Caco-2 (cell line): ENCODE results near the gene DNAJC4. TPM values are rescaled to one million over a fixed set of nuclear protein-coding genes. Genes with fewer than 3 reads are reported as not detected.

Experiments
- BruUV-seq: library from RNA; stranded (reverse); fragments of 400-500 nt; replicated peaks from 2 replicates; lab custom pipeline; 2021; lab: Mats Ljungman, UMichigan
- CTCF ChIA-PET: fragments of 300-600 bp; sonication (Branson Sonifier 250); formaldehyde crosslinking; loops from one replicate; lab custom pipeline; 2022; ENCODE audit warnings: antibody characterized with exemption; lab: Charles Lee
- POLR2A ChIA-PET: fragments of 300-600 bp; sonication (Branson Sonifier 250); formaldehyde crosslinking; loops from one replicate; lab custom pipeline; 2022; ENCODE audit warnings: antibody characterized with exemption; lab: Charles Lee
- DNase-seq, 2 experiments: peaks; one replicate each; pipeline versions ENCODE4 v3.0.0 to v3.0.0-alpha.2; 2020 to 2022
- H3K27me3 ChIP-seq: replicated peaks from 2 replicates; pipeline ENCODE4 v1.6.0; 2011; ENCODE audit warnings: low read length; ENCODE audit not compliant: control insufficient read depth, insufficient read depth
- H3K36me3 ChIP-seq: 2 replicates; pipeline ENCODE4 v1.5.1; 2011; ENCODE audit warnings: low read length; ENCODE audit not compliant: control insufficient read depth, insufficient read depth
- H3K4me1 ChIP-seq: fragments of 250-450 bp; sonication (Bioruptor Pico); 2 replicates; pipeline ENCODE4 v1.5.1; 2020; ENCODE audit warnings: mild to moderate bottlenecking
- H3K4me3 ChIP-seq: 2 replicates; pipeline ENCODE4 v1.5.1; 2011; ENCODE audit warnings: low read depth, mild to moderate bottlenecking, control low read depth, low read length
- H3K9me3 ChIP-seq: fragments of 250-450 bp; sonication (Bioruptor Pico); 2 replicates; pipeline ENCODE4 v1.5.1; 2020; ENCODE audit warnings: mild to moderate bottlenecking, moderate library complexity
- H3K27ac Mint-ChIP-seq: one replicate; pipeline ENCODE4 v1.8.0; 2022; ENCODE audit warnings: mixed read lengths; ENCODE audit not compliant: unreplicated experiment
- H3K27me3 Mint-ChIP-seq: one replicate; pipeline ENCODE4 v1.8.0; 2022; ENCODE audit warnings: mixed read lengths; ENCODE audit not compliant: insufficient read depth, unreplicated experiment
- H3K36me3 Mint-ChIP-seq: one replicate; pipeline ENCODE4 v1.8.0; 2022; ENCODE audit warnings: mild to moderate bottlenecking, mixed read lengths; ENCODE audit not compliant: insufficient read depth, unreplicated experiment
- H3K4me1 Mint-ChIP-seq: one replicate; pipeline ENCODE4 v1.8.0; 2022; ENCODE audit warnings: low read depth, mixed read lengths; ENCODE audit not compliant: unreplicated experiment
- H3K4me3 Mint-ChIP-seq: one replicate; pipeline ENCODE4 v1.8.0; 2022; ENCODE audit warnings: mild to moderate bottlenecking, moderate library complexity, mixed read lengths; ENCODE audit not compliant: unreplicated experiment
- H3K9me3 Mint-ChIP-seq: one replicate; pipeline ENCODE4 v1.8.0; 2022; ENCODE audit warnings: mixed read lengths; ENCODE audit not compliant: unreplicated experiment
- CTCF ChIP-seq, 2 experiments: fragments of 200-600 bp in 1 of 2; IDR thresholded peaks; 1 replicate in 1 of 2; 2 replicates in 1 of 2; pipeline versions ENCODE4 v1.5.1 to v1.8.0; 2011 to 2022; ENCODE audit warnings: antibody characterized with exemption in 1 of 2, control low read depth in 1 of 2, inconsistent platforms in 1 of 2, low read depth in 1 of 2, low read length in 1 of 2, mild to moderate bottlenecking in 1 of 2, moderate library complexity in 1 of 2; ENCODE audit not compliant: insufficient read depth in 1 of 2, severe bottlenecking in 1 of 2, unreplicated experiment in 1 of 2
- intact Hi-C: fragments of 100-400 bp; cut with micrococcal nuclease; formaldehyde crosslinking; loops from one replicate; pipeline ENCODE4 v1.10.0; 2022; ENCODE audit not compliant: unreplicated experiment
- total RNA-seq: library from RNA; stranded (reverse); gene quantifications from 2 replicates; pipeline ENCODE4 v1.2.3, GENCODE V29; 2022

DNAJC4 gene
- total RNA-seq, 1 experiment from 2014 or later: 22.9 TPM

GRCh38 chr11:64254326-64254725, 24.0 kb downstream of the DNAJC4 start:
- peaks cover 30% of the 10 kb centered on the region for H3K36me3 Mint-ChIP-seq
- no peak for DNase-seq
- peaks cover 4% of the 10 kb centered on the region for H3K4me1 Mint-ChIP-seq
- H3K4me3 Mint-ChIP-seq: no peak overlapping the region
- POLR2A ChIA-PET: no interaction called here
- no peaks in the 10 kb centered on the region for H3K9me3 Mint-ChIP-seq
- Histone ChIP-seq H3K9me3 (no peaks in the 10 kb centered on the region), H3K4me3 (no peak overlapping the region), H3K27me3 (no peaks in the 10 kb centered on the region), H3K4me1 (peaks cover 14% of the 10 kb centered on the region), H3K36me3 (peaks cover 4% of the 10 kb centered on the region)
- intact Hi-C loops: no loop called here
- CTCF ChIA-PET: no interaction called here
- no peak overlapping the region for H3K27ac Mint-ChIP-seq
- TF ChIP-seq CTCF (IDR thresholded peaks at IDR 0.05; ENCODE audit: insufficient read depth in 1 of 2, low read depth in 1 of 2, low read length in 1 of 2, severe bottlenecking in 1 of 2, unreplicated experiment in 1 of 2): no peak
- no peaks in the 10 kb centered on the region for H3K27me3 Mint-ChIP-seq
- no TSS peak for BruUV-seq

DNA sequence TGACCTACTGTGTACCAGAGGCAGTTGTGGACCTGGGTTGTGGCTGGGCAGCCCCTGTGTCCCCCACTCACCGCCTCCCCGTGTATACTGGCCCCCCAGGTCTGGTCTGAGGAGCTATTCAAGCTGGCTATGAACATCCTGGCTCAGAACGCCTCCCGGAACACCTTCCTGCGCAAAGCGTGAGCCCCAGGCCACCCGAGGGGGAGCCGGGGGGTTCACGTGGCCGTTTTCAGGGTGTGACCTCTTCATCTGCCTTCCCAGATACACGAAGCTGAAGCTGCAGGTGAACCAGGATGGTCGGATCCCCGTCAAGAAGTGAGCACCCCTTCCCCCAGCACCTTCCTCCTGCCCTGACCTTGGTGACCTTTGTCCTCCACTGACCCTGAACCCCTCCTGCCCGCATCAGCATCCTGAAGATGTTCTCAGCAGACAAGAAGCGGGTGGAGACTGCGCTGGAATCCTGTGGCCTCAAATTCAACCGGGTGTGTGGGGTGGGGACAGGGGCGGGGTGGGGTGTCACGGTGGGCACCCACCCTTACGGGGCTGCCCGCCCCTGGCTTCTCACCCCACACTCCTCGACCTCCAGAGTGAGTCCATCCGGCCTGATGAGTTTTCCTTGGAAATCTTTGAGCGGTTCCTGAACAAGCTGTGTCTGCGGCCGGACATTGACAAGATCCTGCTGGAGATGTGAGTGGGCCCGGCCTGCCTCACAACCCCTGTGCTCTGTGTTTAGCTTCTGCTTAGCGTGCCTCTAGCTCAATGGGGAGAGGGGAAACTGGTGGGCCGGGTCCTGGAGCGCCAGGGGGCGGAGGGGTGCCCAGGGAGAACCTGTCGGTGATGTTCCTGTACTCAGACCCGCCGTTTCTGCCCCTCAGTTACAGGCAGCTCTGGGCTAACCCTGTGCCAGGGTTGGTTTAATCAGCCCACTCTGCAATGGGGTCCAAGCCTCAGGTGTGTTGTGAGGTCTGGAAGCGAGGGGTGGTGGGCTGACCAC, 25.1 kb downstream of the DNAJC4 start:
- no peaks in the 10 kb centered on the region for H3K27me3 ChIP-seq
- H3K9me3 Mint-ChIP-seq: no peaks in the 10 kb centered on the region
- no peaks in the 10 kb centered on the region for H3K27me3 Mint-ChIP-seq
- intact Hi-C loops: no loop called here
- H3K27ac Mint-ChIP-seq: no peak overlapping the region
- peaks cover 41% of the 10 kb centered on the region for H3K36me3 Mint-ChIP-seq
- H3K9me3 ChIP-seq: no peaks in the 10 kb centered on the region
- DNase-seq: no peak
- H3K4me1 Mint-ChIP-seq: peaks cover 8% of the 10 kb centered on the region
- no peak for TF ChIP-seq CTCF (IDR thresholded peaks at IDR 0.05; ENCODE audit: insufficient read depth in 1 of 2, low read depth in 1 of 2, low read length in 1 of 2, severe bottlenecking in 1 of 2, unreplicated experiment in 1 of 2)
- peaks cover 7% of the 10 kb centered on the region for H3K4me1 ChIP-seq
- ChIA-PET POLR2A (no interaction called here), CTCF (no interaction called here)
- BruUV-seq: no TSS peak
- peaks cover 4% of the 10 kb centered on the region for H3K36me3 ChIP-seq
- H3K4me3 ChIP-seq: no peak overlapping the region
- no peak overlapping the region for H3K4me3 Mint-ChIP-seq

GRCh38 chr11:64256300-64256699, 26.0 kb downstream of the DNAJC4 start:
- H3K27me3 Mint-ChIP-seq: no peaks in the 10 kb centered on the region
- no peak for DNase-seq
- H3K4me1 Mint-ChIP-seq: peaks cover 8% of the 10 kb centered on the region
- Histone ChIP-seq H3K27me3 (no peaks in the 10 kb centered on the region), H3K9me3 (no peaks in the 10 kb centered on the region), H3K4me3 (no peak overlapping the region), H3K36me3 (peaks cover 4% of the 10 kb centered on the region), H3K4me1 (peaks cover 3% of the 10 kb centered on the region; the same call in 1 of the 2 replicates)
- no peaks in the 10 kb centered on the region for H3K9me3 Mint-ChIP-seq
- no peak overlapping the region for H3K4me3 Mint-ChIP-seq
- H3K27ac Mint-ChIP-seq: no peak overlapping the region
- peaks cover 47% of the 10 kb centered on the region for H3K36me3 Mint-ChIP-seq
- CTCF ChIA-PET: no interaction called here
- TF ChIP-seq CTCF (IDR thresholded peaks at IDR 0.05; ENCODE audit: insufficient read depth in 1 of 2, low read depth in 1 of 2, low read length in 1 of 2, severe bottlenecking in 1 of 2, unreplicated experiment in 1 of 2): no peak
- intact Hi-C loops: no loop called here
- POLR2A ChIA-PET: no interaction called here
- BruUV-seq: no TSS peak
